PFSK-1 (cell line): ENCODE results near the gene C6.

Source experiments
- FOXP2 ChIP-seq: optimal IDR thresholded peaks from 2 replicates; pipeline ENCODE3; 2011; ENCODE audit warnings: borderline replicate concordance, control low read depth, inconsistent platforms; ENCODE audit not compliant: insufficient read depth; ENCODE audit errors: extremely low read length, extremely low read depth
- POLR2AphosphoS5 ChIP-seq: IDR thresholded peaks from 2 replicates; pipeline ENCODE4 v1.6.1; 2012; ENCODE audit warnings: low read depth, mild to moderate bottlenecking, control low read depth, low read length, moderate library complexity
- REST ChIP-seq, 2 experiments: IDR thresholded peaks; 2 replicates each; pipeline versions ENCODE4 v1.6.1 to v1.8.0; 2011 to 2012; ENCODE audit warnings: low read depth in 2 of 2, low read length in 2 of 2, control low read depth in 1 of 2, inconsistent platforms in 1 of 2, mild to moderate bottlenecking in 1 of 2, moderate library complexity in 1 of 2; ENCODE audit not compliant: insufficient read depth in 1 of 2
- SIN3A ChIP-seq: IDR thresholded peaks from 2 replicates; pipeline ENCODE4 v1.6.1; 2012; ENCODE audit warnings: mild to moderate bottlenecking, low read length, moderate library complexity, borderline replicate concordance; ENCODE audit not compliant: insufficient read depth
- TAF1 ChIP-seq: IDR thresholded peaks from 2 replicates; pipeline ENCODE4 v1.6.1; 2012; ENCODE audit warnings: low read length, control low read depth, borderline replicate concordance; ENCODE audit not compliant: insufficient read depth

The C6 gene

GRCh38 chr5:41148448-41148847, 64.9 kb downstream of the C6 start:
- no peak for TF ChIP-seq SIN3A
- no peak for TF ChIP-seq REST (IDR thresholded peaks at IDR 0.05; ENCODE audit: insufficient read depth in 1 of 2, low read depth in 2 of 2, low read length in 2 of 2)
- TF ChIP-seq POLR2AphosphoS5: no peak
- no peak for TF ChIP-seq FOXP2
- no peak for TF ChIP-seq TAF1

GRCh38 chr5:41145306-41145705, 68.0 kb downstream of the C6 start:
- TF ChIP-seq SIN3A (no peak), REST (IDR thresholded peaks at IDR 0.05; ENCODE audit: insufficient read depth in 1 of 2, low read depth in 2 of 2, low read length in 2 of 2) (no peak), FOXP2 (no peak), TAF1 (no peak), POLR2AphosphoS5 (no peak)

GRCh38 chr5:41143131-41143901, 70.0 kb downstream of the C6 start:
- TF ChIP-seq POLR2AphosphoS5: no peak
- TF ChIP-seq FOXP2: no peak
- no peak for TF ChIP-seq REST (IDR thresholded peaks at IDR 0.05; ENCODE audit: insufficient read depth in 1 of 2, low read depth in 2 of 2, low read length in 2 of 2)
- no peak for TF ChIP-seq SIN3A
- TF ChIP-seq TAF1: no peak

- no peak for TF ChIP-seq FOXP2
- TF ChIP-seq SIN3A: no peak
- TF ChIP-seq POLR2AphosphoS5: no peak
- TF ChIP-seq REST (IDR thresholded peaks at IDR 0.05; ENCODE audit: insufficient read depth in 1 of 2, low read depth in 2 of 2, low read length in 2 of 2): no peak
- no peak for TF ChIP-seq TAF1
Measured at GRCh38 chr5:41127967-41128690, 85.2 kb downstream of the C6 start.
